ENCODE data around the gene MAIP1. TPM values are rescaled to one million over a fixed set of nuclear protein-coding genes. Genes with fewer than 3 reads are reported as not detected.

The MAIP1 gene
- total RNA-seq, 1 experiment from 2014 or later, result 32.3 TPM

DNA sequence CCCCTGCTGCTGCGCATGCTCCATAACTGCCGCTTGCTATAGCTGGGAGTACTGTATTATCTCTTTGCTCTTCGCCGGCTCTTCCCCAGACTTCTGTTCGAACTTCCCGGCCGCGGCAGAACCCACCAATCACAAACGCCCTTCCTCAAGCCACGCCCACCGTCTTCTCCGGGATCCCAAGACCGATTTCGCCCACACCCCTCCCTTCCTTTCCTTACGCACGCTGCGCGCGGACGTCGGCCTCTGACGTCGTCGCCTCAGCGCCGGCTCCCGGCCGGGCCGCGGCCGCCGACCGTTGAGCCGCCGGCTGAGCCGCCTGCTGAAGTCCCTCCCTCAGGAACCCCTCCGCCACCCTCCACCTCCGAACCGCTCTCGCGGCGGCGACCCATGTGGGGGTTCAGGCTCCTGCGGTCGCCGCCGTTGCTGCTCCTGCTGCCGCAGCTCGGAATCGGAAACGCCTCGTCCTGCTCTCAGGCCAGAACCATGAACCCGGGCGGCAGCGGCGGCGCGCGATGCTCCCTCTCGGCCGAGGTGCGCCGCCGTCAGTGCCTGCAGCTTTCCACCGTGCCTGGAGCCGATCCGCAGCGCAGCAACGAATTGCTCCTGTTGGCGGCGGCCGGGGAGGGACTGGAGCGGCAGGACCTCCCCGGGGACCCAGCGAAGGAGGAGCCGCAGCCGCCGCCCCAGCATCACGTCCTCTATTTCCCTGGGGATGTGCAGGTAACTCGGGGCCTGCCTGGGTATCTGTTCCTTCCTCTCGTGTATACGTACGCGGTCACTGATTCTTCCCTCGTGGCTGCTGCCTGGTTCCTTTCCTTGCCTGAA is 44.1 kb upstream of the MAIP1 start, which contains the start of gene C2orf69:
TSS of gene C2orf69 (plus strand) at position 242 of the 825 bp plus-strand sequence. CDS start at position 388, 146 bp downstream.
- H2AFZ ChIP-seq (ENCODE audit: low read length), result peak within 1 kb of the TSS; percentile 50
- no peak within 1 kb of the TSS for H3K23ac ChIP-seq (ENCODE audit: insufficient read length, low read depth, low read length)
- TF ChIP-seq, protein P1, sequence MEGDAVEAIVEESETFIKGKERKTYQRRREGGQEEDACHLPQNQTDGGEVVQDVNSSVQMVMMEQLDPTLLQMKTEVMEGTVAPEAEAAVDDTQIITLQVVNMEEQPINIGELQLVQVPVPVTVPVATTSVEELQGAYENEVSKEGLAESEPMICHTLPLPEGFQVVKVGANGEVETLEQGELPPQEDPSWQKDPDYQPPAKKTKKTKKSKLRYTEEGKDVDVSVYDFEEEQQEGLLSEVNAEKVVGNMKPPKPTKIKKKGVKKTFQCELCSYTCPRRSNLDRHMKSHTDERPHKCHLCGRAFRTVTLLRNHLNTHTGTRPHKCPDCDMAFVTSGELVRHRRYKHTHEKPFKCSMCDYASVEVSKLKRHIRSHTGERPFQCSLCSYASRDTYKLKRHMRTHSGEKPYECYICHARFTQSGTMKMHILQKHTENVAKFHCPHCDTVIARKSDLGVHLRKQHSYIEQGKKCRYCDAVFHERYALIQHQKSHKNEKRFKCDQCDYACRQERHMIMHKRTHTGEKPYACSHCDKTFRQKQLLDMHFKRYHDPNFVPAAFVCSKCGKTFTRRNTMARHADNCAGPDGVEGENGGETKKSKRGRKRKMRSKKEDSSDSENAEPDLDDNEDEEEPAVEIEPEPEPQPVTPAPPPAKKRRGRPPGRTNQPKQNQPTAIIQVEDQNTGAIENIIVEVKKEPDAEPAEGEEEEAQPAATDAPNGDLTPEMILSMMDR (conservative IDR thresholded peaks at IDR 0.05), result no peak
- no CpG with 5 or more reads among the region's 85 CpGs for WGBS (ENCODE audit: extremely low coverage, insufficient read length, low lambda C conversion rate)
- peaks cover 7% of the 10 kb centered on the region for H3K9me3 ChIP-seq (ENCODE audit: control insufficient read depth, low read depth, low read length)
- Mint-ChIP-seq H3K4me1 (peaks cover 17 to 27% of the 10 kb centered on the region in 2 experiments), H3K9me3 (peaks cover 11 to 12% of the 10 kb centered on the region in 2 experiments), H3K4me3 (peak within 1 kb of the TSS; percentile 97 to 98), H3K27ac (peak within 1 kb of the TSS; percentile 98 to 99 (median 98)), H3K27me3 (ENCODE audit: low read depth) (no peaks in the 10 kb centered on the region; the same call in 1 of the 2 replicates), H3K36me3 (ENCODE audit: insufficient read depth in 1 of 3, low read depth in 3 of 3) (peaks cover 25 to 32% (median 28%) of the 10 kb centered on the region in 3 experiments)
- peaks cover 3% of the 10 kb centered on the region for H3K79me1 ChIP-seq (ENCODE audit: insufficient read depth, low read depth, low read length, poor library complexity, severe bottlenecking)
- H3K9ac ChIP-seq (ENCODE audit: extremely low read depth, insufficient read length, low read length), result peak within 1 kb of the TSS; percentile 83
- no peak within 1 kb of the TSS for H2AK5ac ChIP-seq (ENCODE audit: insufficient read length, low read length)
- no peak within 1 kb of the TSS for H4K8ac ChIP-seq (replicated peaks; ENCODE audit: insufficient read length, low read depth, low read length)
- no peak within 1 kb of the TSS; the same call in 1 of the 2 replicates for H3K4ac ChIP-seq (ENCODE audit: low read depth, low read length)
- peak within 1 kb of the TSS; percentile 73 for H3K27ac ChIP-seq (ENCODE audit: insufficient read length, low read depth, low read length)
- H4K5ac ChIP-seq (ENCODE audit: insufficient read length, low read depth, low read length), result no peak within 1 kb of the TSS
- H3K18ac ChIP-seq (ENCODE audit: insufficient read length, low read depth, low read length), result peak within 1 kb of the TSS; percentile 94
- no peak within 1 kb of the TSS for H3K56ac ChIP-seq (ENCODE audit: insufficient read length, low read depth, low read length)
- H3T11ph ChIP-seq (ENCODE audit: low read length), result peak within 1 kb of the TSS; percentile 1
- no peaks in the 10 kb centered on the region; the same call in 1 of the 2 replicates for H3K4me1 ChIP-seq (ENCODE audit: insufficient read depth, low read length)
- peak within 1 kb of the TSS; percentile 95 for H3K14ac ChIP-seq (ENCODE audit: insufficient read depth, low read length)
- no peak within 1 kb of the TSS for H2BK120ac ChIP-seq (ENCODE audit: low read depth, low read length, poor library complexity, severe bottlenecking)
- H3K23me2 ChIP-seq (ENCODE audit: insufficient read length, low read depth, low read length, poor library complexity, severe bottlenecking), result peaks cover 10% of the 10 kb centered on the region
- no peaks in the 10 kb centered on the region for H4K20me1 ChIP-seq (ENCODE audit: control insufficient read depth, insufficient read depth, insufficient read length)
- H2BK5ac ChIP-seq (ENCODE audit: insufficient read length, low read length), result no peak within 1 kb of the TSS
- peak; percentile 99 for DNase-seq
- no peak within 1 kb of the TSS for H4K91ac ChIP-seq (ENCODE audit: insufficient read length, low read depth, low read length)
- H2BK15ac ChIP-seq (ENCODE audit: low read depth, low read length), result peak within 1 kb of the TSS; percentile 40; the same call in 1 of the 2 replicates
- peak within 1 kb of the TSS; percentile 78 for H2BK12ac ChIP-seq (ENCODE audit: insufficient read length, low read depth, low read length)
- H3K79me2 ChIP-seq (ENCODE audit: insufficient read depth, low read length), result peaks cover 28% of the 10 kb centered on the region; the same call in 1 of the 2 replicates
- H3K27me3 ChIP-seq (ENCODE audit: insufficient read depth, low read length), result no peaks in the 10 kb centered on the region
- H2BK20ac ChIP-seq (ENCODE audit: low read depth, low read length, poor library complexity, severe bottlenecking), result no peak within 1 kb of the TSS
- peak within 1 kb of the TSS; percentile 76 for H3K4me2 ChIP-seq (ENCODE audit: insufficient read depth, insufficient read length, low read length)
